Panc1 (cell line): Measurements from ENCODE around the gene EIF3L.

Experiments
- POLR2AphosphoS5 ChIP-seq: IDR thresholded peaks from 2 replicates; pipeline ENCODE4 v1.6.1; 2012; ENCODE audit warnings: mild to moderate bottlenecking, low read depth, low read length, moderate library complexity
- SIN3A ChIP-seq: IDR thresholded peaks from 2 replicates; pipeline ENCODE4 v1.6.1; 2012; ENCODE audit warnings: low read depth, mild to moderate bottlenecking, low read length, moderate library complexity, borderline replicate concordance; ENCODE audit not compliant: insufficient read depth
- TCF7L2 ChIP-seq: IDR thresholded peaks from 2 replicates; pipeline ENCODE4 v1.6.1; 2011; ENCODE audit warnings: mild to moderate bottlenecking, low read depth, low read length, inconsistent platforms
- TF ChIP-seq, protein P1 (sequence below): fragments of 450-650 bp; IDR thresholded peaks from 2 replicates; pipeline ENCODE4 v1.5.1; 2017; ENCODE audit warnings: mild to moderate bottlenecking
- TF ChIP-seq, protein P2 (sequence below), 2 experiments: IDR thresholded peaks; 2 replicates each; pipeline ENCODE4 v1.6.1; 2011 to 2012; ENCODE audit warnings: low read depth in 2 of 2, control low read depth in 1 of 2, low read length in 1 of 2, mild to moderate bottlenecking in 1 of 2, moderate library complexity in 1 of 2; ENCODE audit not compliant: insufficient read depth in 1 of 2

DNA sequence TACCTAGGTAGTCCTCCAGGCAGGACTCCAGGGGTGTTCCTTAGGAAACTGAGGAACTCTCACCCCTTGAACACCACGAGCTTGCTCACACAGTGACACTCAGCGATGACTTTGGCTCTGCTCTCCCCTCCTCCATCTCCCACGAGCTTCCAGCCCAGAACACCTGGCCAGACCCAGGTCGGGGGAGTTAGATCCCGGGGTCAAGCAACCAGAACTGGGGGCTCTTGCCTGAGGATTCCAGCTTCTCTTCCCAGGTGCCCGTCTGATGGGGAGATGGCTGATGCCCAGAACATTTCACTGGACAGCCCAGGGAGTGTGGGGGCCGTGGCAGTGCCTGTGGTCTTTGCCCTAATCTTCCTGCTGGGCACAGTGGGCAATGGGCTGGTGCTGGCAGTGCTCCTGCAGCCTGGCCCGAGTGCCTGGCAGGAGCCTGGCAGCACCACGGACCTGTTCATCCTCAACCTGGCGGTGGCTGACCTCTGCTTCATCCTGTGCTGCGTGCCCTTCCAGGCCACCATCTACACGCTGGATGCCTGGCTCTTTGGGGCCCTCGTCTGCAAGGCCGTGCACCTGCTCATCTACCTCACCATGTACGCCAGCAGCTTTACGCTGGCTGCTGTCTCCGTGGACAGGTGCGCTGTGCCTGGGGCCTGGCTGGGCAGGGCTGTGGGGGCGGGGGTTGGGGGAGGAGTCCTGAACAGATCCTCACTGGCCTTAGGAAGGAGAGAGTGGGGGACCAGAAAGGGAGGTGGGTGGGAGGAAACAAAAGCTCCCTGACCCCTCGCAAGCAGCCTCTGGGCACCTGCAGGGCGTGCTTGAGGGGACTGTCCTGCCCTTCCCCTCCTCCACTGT is 25.9 kb upstream of the EIF3L start, which contains the start of gene GALR3:
- TF ChIP-seq, protein P1, sequence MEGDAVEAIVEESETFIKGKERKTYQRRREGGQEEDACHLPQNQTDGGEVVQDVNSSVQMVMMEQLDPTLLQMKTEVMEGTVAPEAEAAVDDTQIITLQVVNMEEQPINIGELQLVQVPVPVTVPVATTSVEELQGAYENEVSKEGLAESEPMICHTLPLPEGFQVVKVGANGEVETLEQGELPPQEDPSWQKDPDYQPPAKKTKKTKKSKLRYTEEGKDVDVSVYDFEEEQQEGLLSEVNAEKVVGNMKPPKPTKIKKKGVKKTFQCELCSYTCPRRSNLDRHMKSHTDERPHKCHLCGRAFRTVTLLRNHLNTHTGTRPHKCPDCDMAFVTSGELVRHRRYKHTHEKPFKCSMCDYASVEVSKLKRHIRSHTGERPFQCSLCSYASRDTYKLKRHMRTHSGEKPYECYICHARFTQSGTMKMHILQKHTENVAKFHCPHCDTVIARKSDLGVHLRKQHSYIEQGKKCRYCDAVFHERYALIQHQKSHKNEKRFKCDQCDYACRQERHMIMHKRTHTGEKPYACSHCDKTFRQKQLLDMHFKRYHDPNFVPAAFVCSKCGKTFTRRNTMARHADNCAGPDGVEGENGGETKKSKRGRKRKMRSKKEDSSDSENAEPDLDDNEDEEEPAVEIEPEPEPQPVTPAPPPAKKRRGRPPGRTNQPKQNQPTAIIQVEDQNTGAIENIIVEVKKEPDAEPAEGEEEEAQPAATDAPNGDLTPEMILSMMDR = no peak
- no peak for TF ChIP-seq POLR2AphosphoS5
- TF ChIP-seq, protein P2, sequence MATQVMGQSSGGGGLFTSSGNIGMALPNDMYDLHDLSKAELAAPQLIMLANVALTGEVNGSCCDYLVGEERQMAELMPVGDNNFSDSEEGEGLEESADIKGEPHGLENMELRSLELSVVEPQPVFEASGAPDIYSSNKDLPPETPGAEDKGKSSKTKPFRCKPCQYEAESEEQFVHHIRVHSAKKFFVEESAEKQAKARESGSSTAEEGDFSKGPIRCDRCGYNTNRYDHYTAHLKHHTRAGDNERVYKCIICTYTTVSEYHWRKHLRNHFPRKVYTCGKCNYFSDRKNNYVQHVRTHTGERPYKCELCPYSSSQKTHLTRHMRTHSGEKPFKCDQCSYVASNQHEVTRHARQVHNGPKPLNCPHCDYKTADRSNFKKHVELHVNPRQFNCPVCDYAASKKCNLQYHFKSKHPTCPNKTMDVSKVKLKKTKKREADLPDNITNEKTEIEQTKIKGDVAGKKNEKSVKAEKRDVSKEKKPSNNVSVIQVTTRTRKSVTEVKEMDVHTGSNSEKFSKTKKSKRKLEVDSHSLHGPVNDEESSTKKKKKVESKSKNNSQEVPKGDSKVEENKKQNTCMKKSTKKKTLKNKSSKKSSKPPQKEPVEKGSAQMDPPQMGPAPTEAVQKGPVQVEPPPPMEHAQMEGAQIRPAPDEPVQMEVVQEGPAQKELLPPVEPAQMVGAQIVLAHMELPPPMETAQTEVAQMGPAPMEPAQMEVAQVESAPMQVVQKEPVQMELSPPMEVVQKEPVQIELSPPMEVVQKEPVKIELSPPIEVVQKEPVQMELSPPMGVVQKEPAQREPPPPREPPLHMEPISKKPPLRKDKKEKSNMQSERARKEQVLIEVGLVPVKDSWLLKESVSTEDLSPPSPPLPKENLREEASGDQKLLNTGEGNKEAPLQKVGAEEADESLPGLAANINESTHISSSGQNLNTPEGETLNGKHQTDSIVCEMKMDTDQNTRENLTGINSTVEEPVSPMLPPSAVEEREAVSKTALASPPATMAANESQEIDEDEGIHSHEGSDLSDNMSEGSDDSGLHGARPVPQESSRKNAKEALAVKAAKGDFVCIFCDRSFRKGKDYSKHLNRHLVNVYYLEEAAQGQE (IDR thresholded peaks at IDR 0.05; ENCODE audit: insufficient read depth in 1 of 2, low read depth in 2 of 2, low read length in 1 of 2) = no peak
- TF ChIP-seq SIN3A = no peak
- no peak for TF ChIP-seq TCF7L2
